Measurements from ENCODE around the gene OR10R2.
"Not testable (repeated sequence)": the region's sequence is repeated elsewhere in the genome, so short reads cannot be mapped to it uniquely, and the experiment has no call there.

The OR10R2 gene

GRCh38 chr1:158471920-158472319, at the start of gene OR10R2:
Gene OR10R2 (plus strand): TSS chr1:158472220. CDS start chr1:158472326, 106 bp downstream.
- DNase-seq (ENCODE audit: low spot score) (no peak), FAIRE-seq (no peak)

- no peak for DNase-seq (ENCODE audit: low spot score)
These were observed 47.0 kb upstream of the OR10R2 start for GRCh38 chr1:158425027-158425426.

GRCh38 chr1:158426137-158426536, 45.9 kb upstream of the OR10R2 start, which contains the start of gene OR10K2:
Gene OR10K2 (minus strand): TSS chr1:158426237. CDS start chr1:158420866, 5,371 bp downstream.
- no peak for DNase-seq (ENCODE audit: low spot score)
- FAIRE-seq, result no peak

More at GRCh38 chr1:158425027-158425426, 47.0 kb upstream of the OR10R2 start:
- no peak for FAIRE-seq

GRCh38 chr1:158430163-158430562, 41.9 kb upstream of the OR10R2 start:
- not testable (repeated sequence) for FAIRE-seq; DNase-seq (ENCODE audit: low spot score)

GRCh38 chr1:158434741-158435140, 37.3 kb upstream of the OR10R2 start:
- no peak for FAIRE-seq
- no peak for DNase-seq (ENCODE audit: low spot score)

- no peak for FAIRE-seq
- no peak for DNase-seq (ENCODE audit: low spot score)
These were observed 26.6 kb upstream of the OR10R2 start for GRCh38 chr1:158445376-158445775.

GRCh38 chr1:158454537-158454936, 17.5 kb upstream of the OR10R2 start:
- no peak for FAIRE-seq
- no peak for DNase-seq (ENCODE audit: low spot score)

GRCh38 chr1:158457246-158457645, 14.8 kb upstream of the OR10R2 start:
- FAIRE-seq (no peak), DNase-seq (ENCODE audit: low spot score) (no peak)

- FAIRE-seq (no peak), DNase-seq (ENCODE audit: low spot score) (peak; percentile 24)
These were observed 13.8 kb upstream of the OR10R2 start for GRCh38 chr1:158458263-158458662.

GRCh38 chr1:158461534-158461933, 10.5 kb upstream of the OR10R2 start, which contains the start of gene OR10K1:
Gene OR10K1 (plus strand): TSS chr1:158461834. CDS start chr1:158465562, 3,728 bp downstream.
- FAIRE-seq (no peak), DNase-seq (ENCODE audit: low spot score) (no peak)

GRCh38 chr1:158485455-158485854, 13.4 kb downstream of the OR10R2 start:
- DNase-seq (ENCODE audit: low spot score) (no peak), FAIRE-seq (no peak)

GRCh38 chr1:158491316-158491715, 19.3 kb downstream of the OR10R2 start:
- no peak for FAIRE-seq
- no peak for DNase-seq (ENCODE audit: low spot score)

- DNase-seq (ENCODE audit: low spot score) (no peak), FAIRE-seq (no peak)
These were observed 21.0 kb downstream of the OR10R2 start for GRCh38 chr1:158493054-158493453.

GRCh38 chr1:158494796-158495195, 22.8 kb downstream of the OR10R2 start:
- DNase-seq (ENCODE audit: low spot score) (no peak), FAIRE-seq (no peak)

- no peak for FAIRE-seq
- peak; percentile 19 for DNase-seq (ENCODE audit: low spot score)
These were observed 24.4 kb downstream of the OR10R2 start for GRCh38 chr1:158496374-158496773.

- no peak for FAIRE-seq
These were observed 34.5 kb downstream of the OR10R2 start for GRCh38 chr1:158506369-158506987.

GRCh38 chr1:158507511-158507910, 35.5 kb downstream of the OR10R2 start:
- FAIRE-seq, result no peak
- DNase-seq (ENCODE audit: low spot score), result no peak

More at GRCh38 chr1:158506369-158506987, 34.5 kb downstream of the OR10R2 start:
- peak; percentile 10 for DNase-seq (ENCODE audit: low spot score)

GRCh38 chr1:158509471-158510156, 37.6 kb downstream of the OR10R2 start:
- DNase-seq (ENCODE audit: low spot score), result peak; percentile 19
- no peak for FAIRE-seq

GRCh38 chr1:158516966-158517365, 44.9 kb downstream of the OR10R2 start:
- no peak for DNase-seq (ENCODE audit: low spot score)
- no peak for FAIRE-seq

GRCh38 chr1:158520021-158520420, 48.0 kb downstream of the OR10R2 start:
- no peak for FAIRE-seq
- no peak for DNase-seq (ENCODE audit: low spot score)

- DNase-seq (ENCODE audit: low spot score) (no peak), FAIRE-seq (no peak)
These were observed 49.1 kb downstream of the OR10R2 start for GRCh38 chr1:158520955-158521665.

GRCh38 chr1:158521666-158522058, 49.6 kb downstream of the OR10R2 start:
- FAIRE-seq, result no peak
- no peak for DNase-seq (ENCODE audit: low spot score)
